ENCODE measurements around the gene MYLK. TPM values are rescaled to one million over a fixed set of nuclear protein-coding genes. Genes with fewer than 3 reads are reported as not detected.

MYLK gene
- total RNA-seq, 1 experiment from 2014 or later = 262 TPM

DNA sequence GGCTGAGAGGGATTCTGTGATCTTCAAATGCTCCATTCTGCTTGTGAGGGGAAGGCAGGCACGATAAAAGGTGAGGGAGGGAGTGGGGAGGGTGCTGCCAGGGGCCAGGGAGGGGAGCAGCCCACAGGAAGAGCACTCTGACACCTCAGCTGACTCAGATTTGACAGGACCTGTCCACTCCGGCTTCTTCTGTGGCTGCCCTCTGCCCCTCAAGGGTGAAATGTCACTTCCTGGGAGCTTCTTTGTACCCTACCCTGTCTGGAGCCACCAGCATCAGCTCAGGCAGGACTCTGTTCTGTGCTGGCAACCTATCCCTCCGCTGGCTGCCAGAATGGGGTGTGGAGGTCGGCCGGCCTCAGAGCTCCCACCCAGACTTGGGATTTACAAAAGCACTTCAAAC, 185.3 kb downstream of the MYLK start:
- DNase-seq (ENCODE audit: low read depth) = no peak

- no peak for DNase-seq (ENCODE audit: low read depth)
These were observed 187.3 kb downstream of the MYLK start for GRCh38 chr3:123696808-123697207.

GRCh38 chr3:123695731-123696640, 188.1 kb downstream of the MYLK start:
- no peak for DNase-seq (ENCODE audit: low read depth)

GRCh38 chr3:123695152-123695551, 189.0 kb downstream of the MYLK start:
- no peak for DNase-seq (ENCODE audit: low read depth)

DNA sequence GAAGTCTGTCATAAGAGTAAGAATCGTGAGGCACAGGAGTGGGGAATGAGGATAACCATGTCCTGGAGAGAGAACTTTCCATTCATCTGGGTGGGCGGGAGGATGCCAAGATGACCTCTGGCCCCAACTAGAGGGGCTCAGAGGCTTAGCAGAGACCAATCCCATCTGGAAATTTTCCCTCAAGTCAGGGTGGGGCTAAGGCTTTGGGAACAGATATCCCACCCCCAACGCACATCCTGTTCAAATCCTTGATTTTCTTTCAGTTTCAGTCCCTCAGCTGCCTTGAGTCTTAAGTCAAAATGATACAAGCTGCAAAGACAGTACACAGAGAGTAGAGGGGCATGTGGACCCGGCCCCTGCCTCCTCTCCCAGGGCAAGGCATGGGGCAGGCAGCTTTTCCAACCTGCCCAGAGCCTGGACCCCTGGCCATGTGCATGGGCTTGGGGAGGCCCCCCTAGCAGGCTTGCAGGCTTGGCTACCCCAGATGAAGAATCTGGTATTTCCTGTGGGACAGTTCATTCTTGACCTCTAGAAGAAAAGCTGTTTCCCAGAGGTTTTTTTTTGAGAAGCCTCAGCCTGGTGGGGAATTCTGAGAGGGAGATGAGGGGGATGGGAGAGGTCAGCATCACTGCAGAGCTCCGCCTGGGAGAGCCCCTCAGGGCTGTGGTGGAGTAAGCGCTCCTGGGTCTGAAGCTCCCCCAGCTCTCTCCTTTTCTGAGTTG, 189.6 kb downstream of the MYLK start:
- DNase-seq (ENCODE audit: low read depth) = no peak

DNA sequence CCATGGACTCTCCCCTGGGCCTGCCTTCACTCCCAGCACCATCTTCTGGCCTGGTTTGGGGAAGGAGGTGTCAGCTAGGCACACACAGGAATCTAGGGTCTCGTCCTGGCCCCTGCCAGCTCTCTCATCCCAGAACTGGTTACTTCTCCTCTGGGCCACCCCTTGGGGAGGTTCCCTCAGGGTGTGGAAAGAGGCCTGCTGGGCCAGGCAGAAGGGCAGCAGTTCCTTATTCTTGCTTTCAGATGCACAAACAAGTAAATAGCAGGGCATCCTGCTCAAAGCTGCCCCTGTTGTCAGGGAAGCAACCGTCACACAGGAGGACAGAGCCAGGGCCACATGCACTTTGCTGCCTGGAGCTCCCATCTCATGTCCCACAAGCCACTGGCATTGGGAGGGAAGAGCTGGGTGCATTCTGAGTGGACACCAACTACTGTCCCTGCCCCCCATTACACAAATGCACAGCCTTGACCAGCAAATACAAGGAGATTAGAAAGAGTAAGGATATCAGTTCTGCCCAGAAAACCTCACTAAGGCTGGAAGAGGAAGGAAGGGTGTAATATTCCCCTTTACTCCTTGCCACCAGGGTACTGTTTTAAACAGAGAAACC, 190.4 kb downstream of the MYLK start:
- DNase-seq (ENCODE audit: low read depth) = no peak

- no peak for DNase-seq (ENCODE audit: low read depth)
These were observed 191.5 kb downstream of the MYLK start for GRCh38 chr3:123692671-123693070.

DNA sequence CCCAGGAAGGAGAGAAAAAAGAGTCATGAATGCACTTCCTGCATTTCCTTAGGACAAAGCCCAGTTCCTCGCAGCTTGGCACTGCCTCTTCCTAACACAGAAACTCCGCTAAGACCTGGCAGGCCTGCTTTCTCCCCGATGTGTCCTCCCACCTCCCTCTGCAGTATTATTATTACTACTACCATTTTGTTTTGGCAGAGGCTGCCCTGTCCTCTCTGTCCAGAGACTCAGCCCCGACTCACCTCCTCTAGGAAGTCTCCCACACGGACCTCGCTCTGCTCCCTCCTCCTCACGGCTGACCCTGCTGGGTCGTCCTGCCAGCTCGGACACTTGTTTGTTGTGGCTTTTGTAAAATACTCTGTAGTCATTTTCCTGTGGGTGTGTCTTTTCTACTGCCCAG, 192.1 kb downstream of the MYLK start:
- DNase-seq (ENCODE audit: low read depth) = peak; percentile 60

GRCh38 chr3:123689831-123690230, 194.3 kb downstream of the MYLK start:
- DNase-seq (ENCODE audit: low read depth) = no peak

GRCh38 chr3:123688241-123688747, 195.8 kb downstream of the MYLK start:
- peak; percentile 99 for DNase-seq (ENCODE audit: low read depth)

DNA sequence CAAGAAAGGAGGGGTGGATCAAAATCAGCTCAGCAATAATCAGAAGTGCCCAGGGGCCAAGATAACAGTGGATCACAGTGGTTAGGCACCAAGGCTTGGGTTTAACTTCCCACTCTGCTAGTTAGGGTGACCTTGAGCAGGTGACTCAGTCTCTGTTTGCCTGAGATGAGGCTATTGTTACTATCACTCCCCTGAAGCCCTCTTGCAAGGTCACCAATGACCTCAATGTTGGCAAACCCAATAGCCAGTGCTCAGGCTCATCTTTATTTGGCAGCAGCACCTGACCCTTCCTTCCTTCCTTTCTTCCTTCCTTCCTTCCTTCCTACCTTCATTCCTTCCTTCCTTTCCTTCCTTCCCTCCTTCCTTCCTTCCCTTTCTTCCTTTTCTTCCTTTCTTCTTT, 196.8 kb downstream of the MYLK start:
- peak; percentile 74 for DNase-seq (ENCODE audit: low read depth)

GRCh38 chr3:123686251-123686650, 197.9 kb downstream of the MYLK start:
- no peak for DNase-seq (ENCODE audit: low read depth)

- DNase-seq (ENCODE audit: low read depth) = no peak
These were observed 198.4 kb downstream of the MYLK start for GRCh38 chr3:123685780-123686179.

DNA sequence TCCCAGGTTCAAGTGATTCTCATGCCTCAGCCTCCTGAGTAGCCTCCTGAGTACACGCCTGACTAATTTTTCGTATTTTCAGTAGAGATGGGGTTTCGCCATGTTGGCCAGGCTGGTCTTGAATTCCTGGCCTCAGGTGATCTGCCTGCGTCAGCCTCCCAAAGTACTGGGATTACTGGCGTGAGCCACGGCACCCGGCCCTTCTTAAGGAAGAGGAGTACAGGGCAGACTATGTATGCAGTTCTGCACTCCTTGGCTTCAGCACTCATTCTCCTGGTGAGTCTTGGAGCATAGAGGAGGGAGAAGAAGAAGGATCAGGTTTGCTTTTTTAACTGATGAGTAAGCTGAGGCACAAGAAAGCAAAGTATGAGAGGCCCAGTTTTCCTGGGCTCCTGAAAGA, 199.5 kb downstream of the MYLK start:
- no peak for DNase-seq (ENCODE audit: low read depth)

DNA sequence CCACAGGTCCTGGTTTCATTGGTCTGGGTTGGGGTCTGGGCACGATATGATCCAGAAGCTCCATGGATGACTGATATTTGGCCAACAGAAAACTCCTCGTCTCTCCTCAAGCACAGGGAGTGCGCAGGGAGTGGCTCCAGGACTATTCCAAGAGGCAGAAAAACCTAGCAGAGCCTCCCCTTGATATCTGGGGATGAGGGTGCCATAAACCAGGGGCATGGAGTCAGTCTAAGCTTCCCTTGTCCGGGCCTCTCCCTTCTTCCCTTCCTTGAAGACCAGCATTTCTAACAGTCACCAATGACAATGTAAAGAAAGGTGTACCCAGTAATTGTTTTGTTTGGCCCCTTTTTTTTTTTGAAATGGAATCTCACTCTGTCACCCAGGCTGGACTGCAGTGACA, 199.9 kb downstream of the MYLK start:
- DNase-seq (ENCODE audit: low read depth) = no peak

- DNase-seq (ENCODE audit: low read depth) = no peak
These were observed 200.5 kb downstream of the MYLK start for GRCh38 chr3:123683505-123684154.

- peak; percentile 15 for DNase-seq (ENCODE audit: low read depth)
These were observed 201.2 kb downstream of the MYLK start for GRCh38 chr3:123682781-123683504.

DNA sequence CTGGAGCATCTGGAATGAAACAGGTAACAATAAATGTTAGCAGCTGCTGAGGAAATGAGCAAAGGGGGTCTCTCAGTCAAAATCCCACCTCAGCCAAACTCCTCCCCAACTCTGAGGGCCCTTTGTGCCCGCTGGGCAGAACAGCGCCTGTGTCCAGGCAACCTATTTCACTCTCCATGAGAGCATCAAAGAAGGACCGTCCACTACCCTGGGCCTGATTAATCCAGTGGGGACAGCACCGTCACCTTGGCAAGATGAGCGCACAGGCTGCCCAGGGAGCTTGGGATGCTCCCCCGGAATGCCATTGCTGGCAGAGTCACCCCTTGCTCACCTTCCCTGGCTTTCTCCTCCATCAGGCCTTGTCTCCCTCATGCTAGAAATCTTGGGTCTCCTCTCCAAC, 201.8 kb downstream of the MYLK start:
- no peak for DNase-seq (ENCODE audit: low read depth)

- DNase-seq (ENCODE audit: low read depth) = no peak
These were observed 204.3 kb downstream of the MYLK start for GRCh38 chr3:123679712-123680386.

DNA sequence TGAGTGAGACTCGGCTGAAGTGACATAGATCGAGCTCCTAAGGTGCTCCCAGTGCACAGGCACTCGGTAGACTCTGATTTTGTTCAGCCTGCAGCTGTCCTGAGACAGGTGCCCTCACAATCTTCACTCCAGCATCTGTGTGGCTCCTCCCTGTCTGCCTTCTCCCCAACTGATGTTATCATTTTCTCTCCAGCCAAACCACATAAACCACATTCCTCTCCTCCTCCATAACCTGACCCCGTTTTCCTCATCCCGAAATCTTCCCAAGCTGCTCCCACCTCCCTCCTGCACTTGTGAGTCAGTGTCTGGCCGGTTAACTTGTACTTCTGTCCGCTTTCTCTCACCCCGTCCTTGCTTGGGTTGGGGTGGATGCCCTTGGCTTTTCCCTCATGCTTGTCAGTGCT, 206.0 kb downstream of the MYLK start:
- DNase-seq (ENCODE audit: low read depth) = peak; percentile 98

Data from M059J (cell line).